H1 (cell line): ENCODE measurements around the gene MRPL33. TPM values are rescaled to one million over a fixed set of nuclear protein-coding genes. Genes with fewer than 3 reads are reported as not detected.

Source experiments
- FOSL1 ChIP-seq: IDR thresholded peaks from 2 replicates; pipeline ENCODE4 v1.6.1; 2011; ENCODE audit warnings: mild to moderate bottlenecking, low read depth, low read length, moderate library complexity; ENCODE audit not compliant: insufficient read depth
- HDAC2 ChIP-seq, 2 experiments: fragments of 300-600 bp in 1 of 2; sonication (generic) in 1 of 2; IDR thresholded peaks; 2 replicates each; pipeline ENCODE4 v1.6.1; 2011 to 2012; ENCODE audit warnings: low read depth in 2 of 2, low read length in 2 of 2, mild to moderate bottlenecking in 2 of 2, moderate library complexity in 2 of 2, borderline replicate concordance in 1 of 2, inconsistent platforms in 1 of 2
- JUND ChIP-seq: IDR thresholded peaks from 2 replicates; pipeline ENCODE4 v1.6.1; 2011; ENCODE audit warnings: mild to moderate bottlenecking, improper control_type of control experiment, low read length
- KDM5A ChIP-seq: fragments of 200-600 bp; IDR thresholded peaks from 2 replicates; pipeline ENCODE4 v1.7.1; 2012; ENCODE audit warnings: mild to moderate bottlenecking, low read length, inconsistent platforms, mixed read lengths
- POU5F1 ChIP-seq: IDR thresholded peaks from 2 replicates; pipeline ENCODE4 v1.6.1; 2011; ENCODE audit warnings: low read depth, mild to moderate bottlenecking, low read length, moderate library complexity
- SIN3A ChIP-seq, 2 experiments: IDR thresholded peaks in 1 of 2; conservative IDR thresholded peaks in 1 of 2; 2 replicates each; pipeline ENCODE4 v1.6.1; 2011 to 2012; ENCODE audit warnings: low read length in 2 of 2, improper control_type of control experiment in 1 of 2, low read depth in 1 of 2, mild to moderate bottlenecking in 1 of 2
- SIX5 ChIP-seq: IDR thresholded peaks from 2 replicates; pipeline ENCODE4 v1.6.1; 2011; ENCODE audit warnings: mild to moderate bottlenecking, low read depth, low read length
- SP2 ChIP-seq: IDR thresholded peaks from 2 replicates; pipeline ENCODE4 v1.6.1; 2012; ENCODE audit warnings: mild to moderate bottlenecking, low read length, inconsistent platforms
- ZNF274 ChIP-seq: IDR thresholded peaks from 2 replicates; pipeline ENCODE4 v1.7.0; 2012; ENCODE audit warnings: low read length, borderline replicate concordance; ENCODE audit errors: extremely low read depth
- polyA plus RNA-seq, 7 experiments: library from polyadenylated mRNA; depleted of rRNA in 3 of 7; stranded (reverse) in 5 of 7; unstranded in 2 of 7; fragments of >200 nt in 5 of 7; fragments of 200-250 nt in 2 of 7; gene quantifications; 1 replicate in 5 of 7; 2 replicates in 1 of 7; 4 replicates in 1 of 7; pipeline versions ENCODE4 v1.2.1 to v1.2.3, GENCODE V29; 2011 to 2013; ENCODE audit warnings: missing spikeins in 2 of 7, mixed read lengths in 2 of 7
- total RNA-seq: library from RNA; stranded (reverse); fragmentation: NEBNext Ultra II Directional; extraction: Animal tissue kit (Norgen Biotek cat#: 25700); gene quantifications from 2 replicates; pipeline ENCODE4 v1.2.1, GENCODE V29; 2021

Gene MRPL33
- total and polyA plus RNA-seq, 2 of the 8 experiments (the other 6 are each of a cell fraction or from before 2014, with no cell fraction given): 24.3 to 62.9 TPM

DNA sequence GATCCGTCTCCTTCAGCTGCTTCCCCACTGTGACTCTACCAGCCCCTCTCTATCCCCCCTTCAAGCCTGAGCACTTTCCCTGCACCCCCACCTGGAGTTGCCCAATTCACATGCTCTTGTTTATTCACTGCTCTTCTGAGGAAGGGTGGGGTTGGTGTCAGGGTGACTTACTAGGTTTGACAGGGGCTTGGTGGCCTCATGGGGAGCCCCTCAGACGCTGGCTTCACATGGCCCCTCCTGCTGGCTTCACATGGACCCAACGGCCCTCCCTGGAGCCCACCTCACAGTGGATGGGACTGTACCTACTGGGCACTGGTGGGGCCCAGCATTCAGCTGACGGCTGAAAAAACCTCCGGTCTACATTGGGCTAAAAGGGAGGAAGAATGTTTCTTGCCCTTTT is 16.7 kb upstream of the MRPL33 start (continued):
- TF ChIP-seq POU5F1: no peak
- TF ChIP-seq JUND: no peak
- TF ChIP-seq FOSL1: no peak
- no peak for TF ChIP-seq SIX5
- TF ChIP-seq KDM5A: no peak
- TF ChIP-seq SP2: no peak
- no peak for TF ChIP-seq SIN3A (conservative IDR thresholded peaks at IDR 0.05 in 1 of 2, IDR thresholded peaks at IDR 0.05 in 1 of 2; ENCODE audit: low read depth in 1 of 2, low read length in 2 of 2)
- no peak for TF ChIP-seq HDAC2 (IDR thresholded peaks at IDR 0.05; ENCODE audit: borderline replicate concordance in 1 of 2, low read depth in 2 of 2, low read length in 2 of 2)
- no peak for TF ChIP-seq ZNF274
